ENCODE results near the gene ACHE.
"Not testable (repeated sequence)": the region's sequence is repeated elsewhere in the genome, so short reads cannot be mapped to it uniquely, and the experiment has no call there.

Gene ACHE

DNA sequence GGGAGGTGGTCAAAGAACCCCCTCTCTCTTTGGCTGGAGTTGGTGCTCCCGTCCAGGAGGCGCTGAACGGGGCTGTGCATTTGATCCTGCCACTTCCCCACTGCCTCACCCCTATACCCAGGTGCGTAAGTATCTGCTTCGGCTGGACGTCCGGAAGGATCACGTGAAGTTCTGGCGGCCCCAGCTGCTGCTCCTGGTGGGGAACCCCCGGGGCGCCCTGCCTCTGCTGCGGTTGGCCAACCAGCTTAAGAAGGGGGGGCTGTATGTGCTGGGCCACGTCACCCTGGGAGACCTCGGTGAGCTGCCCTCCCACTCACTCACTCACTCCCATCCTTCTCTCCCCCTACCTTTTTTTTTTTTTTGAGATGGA, 34.1 kb downstream of the ACHE start:
- no peak for DNase-seq (ENCODE audit: low read depth in 2 of 2)

DNA sequence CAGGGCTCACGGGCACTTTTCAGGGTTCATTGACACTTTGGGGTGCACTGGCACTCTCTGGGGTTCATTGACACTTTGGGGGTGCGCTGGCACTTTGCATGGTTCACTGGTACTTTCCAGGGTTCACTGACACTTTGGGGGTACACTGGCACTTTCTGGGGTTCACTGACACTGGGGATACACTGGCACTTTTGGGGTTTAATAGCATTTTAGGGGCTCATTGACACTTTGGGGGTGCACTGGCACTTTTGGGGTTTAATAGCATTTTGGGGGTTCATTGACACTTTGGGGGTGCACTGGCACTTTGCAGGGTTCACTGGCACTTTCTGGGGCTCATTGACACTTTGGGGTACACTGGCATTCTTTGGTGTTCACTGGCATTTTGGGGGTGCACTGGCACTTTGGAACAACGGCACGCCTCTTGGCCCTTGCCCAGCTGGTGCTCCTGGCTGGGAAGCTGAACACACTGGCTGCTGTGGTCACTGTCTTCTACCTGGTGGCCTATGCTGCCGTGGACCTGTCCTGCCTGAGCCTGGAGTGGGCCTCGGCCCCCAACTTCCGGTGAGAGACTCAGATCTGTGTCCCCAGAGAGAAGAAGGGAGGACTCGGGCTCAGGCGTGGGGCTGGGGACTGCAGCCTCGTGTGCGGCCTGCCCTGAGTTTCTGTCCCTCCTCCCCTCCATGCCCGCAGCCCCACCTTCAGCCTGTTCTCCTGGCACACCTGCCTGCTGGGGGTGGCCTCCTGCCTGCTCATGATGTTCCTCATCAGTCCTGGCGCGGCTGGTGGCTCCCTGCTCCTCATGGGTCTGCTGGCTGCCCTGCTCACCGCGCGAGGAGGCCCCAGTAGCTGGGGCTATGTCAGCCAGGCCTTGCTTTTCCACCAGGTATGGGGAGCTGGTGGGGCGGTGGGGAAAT, 34.7 kb downstream of the ACHE start:
- DNase-seq (ENCODE audit: low read depth in 2 of 2): no peak

DNA sequence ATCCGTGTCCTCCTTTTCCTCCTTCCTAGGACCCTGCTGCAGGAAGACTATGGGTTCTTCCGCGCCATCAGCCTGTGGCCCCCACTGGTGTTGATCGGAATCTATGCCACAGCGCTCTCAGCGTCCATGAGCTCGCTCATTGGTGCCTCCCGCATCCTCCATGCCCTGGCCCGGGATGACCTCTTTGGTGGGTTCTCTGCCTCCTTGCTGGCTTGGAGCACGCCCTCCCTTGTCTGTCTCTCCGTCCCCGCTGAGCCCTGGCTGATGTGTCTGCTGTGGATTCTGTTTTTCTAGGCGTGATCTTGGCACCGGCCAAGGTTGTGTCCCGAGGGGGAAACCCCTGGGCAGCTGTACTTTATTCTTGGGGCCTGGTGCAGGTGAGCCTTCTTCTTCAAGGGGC, 35.8 kb downstream of the ACHE start:
- no peak for DNase-seq (ENCODE audit: low read depth in 2 of 2)

DNA sequence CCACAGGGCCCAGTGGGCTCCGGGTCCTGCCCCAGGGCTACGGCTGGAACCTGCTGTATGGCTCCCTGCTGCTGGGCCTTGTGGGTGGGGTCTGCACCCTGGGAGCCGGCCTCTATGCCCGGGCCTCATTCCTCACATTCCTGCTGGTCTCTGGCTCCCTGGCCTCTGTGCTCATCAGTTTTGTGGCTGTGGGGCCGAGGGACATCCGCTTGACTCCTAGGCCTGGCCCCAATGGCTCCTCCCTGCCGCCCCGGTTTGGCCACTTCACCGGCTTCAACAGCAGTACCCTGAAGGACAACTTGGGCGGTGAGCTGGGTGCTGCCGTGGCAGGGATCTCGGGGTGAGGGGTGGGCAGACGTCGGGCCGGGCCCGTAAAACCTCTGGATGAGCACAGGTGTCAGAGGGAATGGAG, 38.8 kb downstream of the ACHE start:
- no peak for DNase-seq (ENCODE audit: low read depth in 2 of 2)

DNA sequence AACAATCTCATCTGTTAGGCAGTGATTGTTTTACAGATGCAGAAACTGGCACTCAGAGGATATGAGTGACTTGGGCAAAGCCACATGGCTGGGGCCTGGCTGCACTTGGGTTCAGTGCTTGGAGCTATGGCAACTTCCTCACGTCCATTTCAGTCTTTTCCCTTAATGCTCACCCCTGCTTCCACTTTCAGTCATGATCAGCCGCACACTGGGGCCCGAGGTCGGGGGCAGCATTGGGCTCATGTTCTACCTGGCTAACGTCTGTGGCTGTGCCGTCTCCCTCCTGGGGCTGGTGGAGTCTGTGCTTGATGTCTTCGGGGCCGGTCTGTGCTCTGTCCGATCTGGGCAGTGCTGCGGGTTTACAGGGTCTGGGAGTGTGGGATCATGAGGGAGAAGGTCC, 40.2 kb downstream of the ACHE start:
- no peak for DNase-seq (ENCODE audit: low read depth in 2 of 2)

DNA sequence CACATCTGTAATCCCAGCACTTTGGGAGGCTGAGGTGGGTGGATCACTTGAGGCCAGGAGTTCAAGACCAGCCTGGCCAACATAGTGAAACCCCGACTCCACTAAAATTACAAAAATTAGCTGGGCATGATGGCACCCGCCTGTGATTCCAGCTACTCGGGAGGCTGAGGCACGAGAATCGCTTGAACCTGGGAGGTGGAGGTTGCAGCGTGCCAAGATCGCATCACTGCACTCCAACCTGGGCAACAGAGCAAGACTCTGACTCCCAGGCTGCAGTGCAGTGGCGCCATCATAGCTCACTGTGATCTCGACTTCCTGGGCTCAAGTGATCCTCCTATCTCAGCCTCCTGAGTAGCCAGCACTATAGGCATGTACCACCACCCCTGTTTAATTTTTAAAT, 40.8 kb downstream of the ACHE start:
- DNase-seq (ENCODE audit: low read depth in 2 of 2): not testable (repeated sequence)

DNA sequence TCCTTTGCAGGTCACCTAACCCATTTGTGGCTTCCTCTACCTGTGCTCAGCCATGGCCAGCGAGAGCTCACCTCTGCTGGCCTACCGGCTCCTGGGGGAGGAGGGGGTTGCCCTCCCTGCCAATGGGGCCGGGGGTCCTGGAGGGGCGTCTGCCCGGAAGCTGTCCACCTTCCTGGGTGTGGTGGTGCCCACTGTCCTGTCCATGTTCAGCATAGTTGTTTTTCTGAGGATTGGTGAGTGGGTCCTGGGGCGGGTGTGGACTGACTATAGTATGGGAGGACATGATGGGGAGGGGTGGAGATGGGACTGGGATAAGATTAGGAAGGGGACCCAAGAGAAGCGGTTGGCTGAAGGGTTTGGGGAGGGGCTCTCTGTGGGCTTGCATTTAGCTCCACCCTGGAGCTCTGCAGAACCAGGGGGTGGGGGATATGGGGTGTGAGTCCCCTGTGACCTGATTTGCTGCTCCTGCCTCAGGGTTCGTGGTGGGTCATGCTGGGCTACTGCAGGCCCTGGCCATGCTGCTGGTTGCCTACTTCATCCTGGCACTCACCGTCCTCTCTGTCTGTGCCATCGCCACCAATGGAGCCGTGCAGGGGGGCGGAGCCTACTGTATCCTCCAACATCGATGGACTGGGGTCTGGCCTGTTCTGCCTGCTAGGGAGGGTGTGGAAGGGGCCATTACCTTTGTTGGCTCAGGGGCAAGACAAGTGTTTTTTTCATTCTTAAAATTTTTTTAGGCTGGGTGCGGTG, 41.4 kb downstream of the ACHE start:
- no peak for DNase-seq (ENCODE audit: low read depth in 2 of 2)

DNA sequence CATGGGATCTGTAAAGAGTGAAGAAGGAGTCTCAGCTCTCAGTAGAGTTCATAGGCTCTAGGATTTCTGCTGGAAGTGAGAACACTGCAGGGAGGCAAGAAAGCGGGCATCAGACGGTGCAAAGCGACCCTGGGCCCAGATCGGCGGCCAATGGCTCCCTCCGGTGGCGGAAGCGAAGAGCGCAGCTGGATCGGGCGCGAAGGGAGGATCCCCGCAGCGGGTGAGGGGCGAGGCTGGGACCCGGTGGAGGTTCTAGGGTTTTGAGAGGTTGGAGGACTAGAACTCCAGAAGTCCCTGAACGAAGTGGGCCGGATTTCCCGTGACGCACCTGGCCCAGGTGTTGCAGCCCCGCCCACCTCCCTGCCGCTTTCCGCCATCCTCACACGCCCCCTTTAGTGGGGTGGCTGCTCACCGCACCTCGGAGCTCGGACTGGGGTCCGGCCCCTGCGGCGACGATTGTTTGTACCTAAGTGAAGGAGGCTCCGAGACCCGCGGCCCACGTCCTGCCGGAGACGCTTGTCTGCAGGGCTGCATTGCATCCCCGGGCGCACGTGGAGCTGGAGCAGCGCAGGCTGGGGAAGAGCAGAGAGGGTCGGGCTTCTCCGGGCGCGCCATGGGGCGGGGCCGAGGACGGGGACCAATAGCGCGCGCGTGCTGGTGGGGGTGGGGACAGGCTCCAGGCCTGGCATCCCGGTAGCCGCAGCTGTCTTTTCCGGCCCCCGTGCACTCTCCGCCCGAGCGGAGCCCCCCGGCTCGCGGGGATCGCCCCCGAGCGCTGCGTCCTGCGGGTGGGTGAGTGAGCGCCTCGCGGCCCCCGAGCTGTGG, 43.4 kb downstream of the ACHE start, which contains the start of gene SLC12A9:
Gene SLC12A9, plus strand, starts transcription at position 666 of the 825 bp plus-strand sequence. CDS start 1,485 bp downstream, outside the sequence.
- DNase-seq (ENCODE audit: low read depth in 2 of 2): peak; percentile 76 to 86

DNA sequence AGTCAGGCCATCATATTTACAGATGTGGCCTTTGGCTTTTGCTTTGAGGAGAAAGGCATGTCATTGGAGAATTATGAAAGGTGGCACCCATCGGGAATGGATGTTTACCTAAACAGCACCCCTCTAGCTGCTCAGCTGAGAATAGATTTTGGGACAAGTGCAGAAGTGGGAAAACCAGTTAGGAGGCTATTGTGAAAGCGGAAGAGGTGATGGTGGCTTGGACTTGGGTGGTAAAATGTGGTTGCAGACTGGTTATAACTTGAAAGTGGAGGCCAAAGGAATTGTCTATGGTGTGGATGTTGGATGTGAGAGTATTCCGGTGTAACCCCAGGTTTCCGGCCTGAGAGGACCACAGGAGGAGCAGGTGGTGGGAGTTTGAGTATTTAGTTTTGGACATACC, 48.3 kb downstream of the ACHE start:
- no peak for DNase-seq (ENCODE audit: low read depth in 2 of 2)

DNA sequence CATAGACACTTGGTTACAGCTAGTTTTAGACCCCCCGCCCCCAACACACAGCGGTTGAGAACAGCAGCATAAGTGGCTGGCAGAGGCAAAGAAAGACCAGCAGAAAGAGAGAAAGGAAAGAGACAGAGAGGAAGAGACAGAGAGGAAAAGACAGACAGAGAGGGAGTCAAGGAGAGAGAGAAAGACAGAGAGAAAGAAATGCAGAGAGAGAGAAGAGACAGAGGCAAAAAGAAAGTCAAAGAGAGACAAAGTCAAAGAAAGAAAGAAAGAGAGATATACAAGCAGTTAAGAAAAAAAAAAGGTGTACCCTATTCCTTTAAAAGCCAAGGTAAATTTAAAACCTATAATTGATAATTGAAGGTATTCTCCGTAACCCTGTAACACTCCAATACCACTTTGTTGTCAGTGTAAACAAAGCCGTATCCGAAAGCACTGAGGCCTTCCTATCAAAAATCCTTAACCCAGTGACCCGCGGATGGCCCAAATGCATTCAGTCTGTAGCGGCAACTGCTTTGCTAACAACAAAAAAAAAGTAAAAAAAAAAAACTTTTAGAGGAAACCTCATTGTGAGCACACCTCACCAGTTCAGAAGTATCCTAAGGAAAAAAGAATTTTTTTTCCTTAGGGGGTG, 55.1 kb downstream of the ACHE start:
- no peak for DNase-seq (ENCODE audit: low read depth in 2 of 2)
